OCI-LY3 (cell line): ENCODE results near the gene DBNDD2.

Source experiments
- EZH2phosphoT487 ChIP-seq: fragments of 200-600 bp; shearing (Covaris generic); IDR thresholded peaks from 2 replicates; pipeline ENCODE4 v1.6.1; 2018; ENCODE audit warnings: antibody characterized with exemption, mixed run types, low read depth
- TF ChIP-seq, protein P1 (sequence below): fragments of 200-600, 300-600 bp; sonication (generic); IDR thresholded peaks from 2 replicates; pipeline ENCODE4 v1.5.1; 2014; ENCODE audit warnings: antibody characterized with exemption, low read length, low read depth

- TF ChIP-seq, protein P1, sequence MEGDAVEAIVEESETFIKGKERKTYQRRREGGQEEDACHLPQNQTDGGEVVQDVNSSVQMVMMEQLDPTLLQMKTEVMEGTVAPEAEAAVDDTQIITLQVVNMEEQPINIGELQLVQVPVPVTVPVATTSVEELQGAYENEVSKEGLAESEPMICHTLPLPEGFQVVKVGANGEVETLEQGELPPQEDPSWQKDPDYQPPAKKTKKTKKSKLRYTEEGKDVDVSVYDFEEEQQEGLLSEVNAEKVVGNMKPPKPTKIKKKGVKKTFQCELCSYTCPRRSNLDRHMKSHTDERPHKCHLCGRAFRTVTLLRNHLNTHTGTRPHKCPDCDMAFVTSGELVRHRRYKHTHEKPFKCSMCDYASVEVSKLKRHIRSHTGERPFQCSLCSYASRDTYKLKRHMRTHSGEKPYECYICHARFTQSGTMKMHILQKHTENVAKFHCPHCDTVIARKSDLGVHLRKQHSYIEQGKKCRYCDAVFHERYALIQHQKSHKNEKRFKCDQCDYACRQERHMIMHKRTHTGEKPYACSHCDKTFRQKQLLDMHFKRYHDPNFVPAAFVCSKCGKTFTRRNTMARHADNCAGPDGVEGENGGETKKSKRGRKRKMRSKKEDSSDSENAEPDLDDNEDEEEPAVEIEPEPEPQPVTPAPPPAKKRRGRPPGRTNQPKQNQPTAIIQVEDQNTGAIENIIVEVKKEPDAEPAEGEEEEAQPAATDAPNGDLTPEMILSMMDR: no peak
- TF ChIP-seq EZH2phosphoT487: no peak
Measured at GRCh38 chr20:45374101-45374467, 34.0 kb upstream of the DBNDD2 start.
